Keratinocyte (primary cell): ENCODE measurements around the gene PPFIA1. TPM values are rescaled to one million over a fixed set of nuclear protein-coding genes. Genes with fewer than 3 reads are reported as not detected.

Experiments
- DNase-seq: peaks from one replicate; pipeline ENCODE4 v3.0.0-alpha.2; 2011; ENCODE audit warnings: low read depth, missing footprints, low spot score
- FAIRE-seq: peaks from 2 replicates; lab custom pipeline; 2011; peaks lifted over from hg19 to GRCh38; lab: Jason Lieb, UNC
- H2AFZ ChIP-seq: 2 replicates; pipeline ENCODE4 v1.6.0; 2012; ENCODE audit warnings: low read length, control low read depth, inconsistent platforms; ENCODE audit not compliant: control insufficient read depth
- H3K27ac ChIP-seq: 2 replicates; pipeline ENCODE4 v1.5.1; 2011; ENCODE audit warnings: low read length; ENCODE audit not compliant: control insufficient read depth, insufficient read depth
- H3K27me3 ChIP-seq: 3 replicates; pipeline ENCODE4 v1.6.0; 2011; ENCODE audit warnings: low read length; ENCODE audit not compliant: control insufficient read depth, insufficient read depth; ENCODE audit errors: extremely low read depth
- H3K36me3 ChIP-seq, 2 experiments: 2 replicates in 1 of 2; 3 replicates in 1 of 2; pipeline ENCODE4 v1.5.1; 2011; ENCODE audit warnings: low read length in 2 of 2, mild to moderate bottlenecking in 1 of 2; ENCODE audit not compliant: control insufficient read depth in 2 of 2, insufficient read depth in 2 of 2; ENCODE audit errors: extremely low read depth in 1 of 2
- H3K4me1 ChIP-seq: 3 replicates; pipeline ENCODE4 v1.5.1; 2011; ENCODE audit warnings: low read length; ENCODE audit not compliant: control insufficient read depth, insufficient read depth; ENCODE audit errors: extremely low read depth
- H3K4me2 ChIP-seq: 3 replicates; pipeline ENCODE4 v1.6.0; 2011; ENCODE audit warnings: low read depth, low read length; ENCODE audit not compliant: control insufficient read depth, insufficient read depth; ENCODE audit errors: extremely low read depth
- H3K4me3 ChIP-seq, 3 experiments: fragments of 200-600 bp in 1 of 3; sonication (generic) in 1 of 3; 2 replicates in 2 of 3; 3 replicates in 1 of 3; pipeline ENCODE4 v1.5.1; 2011 to 2016; ENCODE audit warnings: low read length in 3 of 3, mild to moderate bottlenecking in 3 of 3, control low read depth in 2 of 3, inconsistent platforms in 1 of 3, low read depth in 1 of 3, mixed read lengths in 1 of 3, mixed run types in 1 of 3, moderate library complexity in 1 of 3; ENCODE audit not compliant: control insufficient read depth in 2 of 3, insufficient read depth in 2 of 3; ENCODE audit errors: extremely low read depth in 1 of 3
- H3K79me2 ChIP-seq: 2 replicates; pipeline ENCODE4 v1.6.0; 2012; ENCODE audit warnings: low read length; ENCODE audit not compliant: control insufficient read depth, insufficient read depth
- H3K9ac ChIP-seq: 3 replicates; pipeline ENCODE4 v1.6.0; 2011; ENCODE audit warnings: low read length; ENCODE audit not compliant: control insufficient read depth, insufficient read depth; ENCODE audit errors: extremely low read depth
- H3K9me1 ChIP-seq: 3 replicates; pipeline ENCODE4 v1.6.0; 2011; ENCODE audit warnings: low read length; ENCODE audit not compliant: control insufficient read depth, insufficient read depth; ENCODE audit errors: extremely low read depth
- H3K9me3 ChIP-seq: 2 replicates; pipeline ENCODE4 v1.5.1; 2012; ENCODE audit warnings: low read depth, low read length; ENCODE audit not compliant: control insufficient read depth
- H4K20me1 ChIP-seq: 3 replicates; pipeline ENCODE4 v1.6.0; 2011; ENCODE audit warnings: low read length; ENCODE audit not compliant: control insufficient read depth, insufficient read depth; ENCODE audit errors: extremely low read depth
- EZH2 ChIP-seq: IDR thresholded peaks from one replicate; pipeline ENCODE4 v1.6.1; 2012; ENCODE audit warnings: inconsistent platforms, mild to moderate bottlenecking, low read length, moderate library complexity
- dilution Hi-C: fragments of 300-500 bp; cut with MboI; formaldehyde crosslinking; loops from one replicate; pipeline ENCODE4 v1.7.0; 2020; ENCODE audit warnings: low sequenced_read_pairs; ENCODE audit not compliant: extremely low pct_ligation_motif_present
- polyA plus RNA-seq, 5 experiments: library from polyadenylated mRNA; depleted of rRNA in 3 of 5; stranded (reverse) in 3 of 5; stranded (forward) in 1 of 5; unstranded in 1 of 5; fragments of >200 nt; gene quantifications; 1 replicate in 1 of 5; 2 replicates in 3 of 5; 3 replicates in 1 of 5; pipeline versions ENCODE4 v1.2.1 to v1.2.3, GENCODE V29; 2011 to 2012; ENCODE audit warnings: missing spikeins in 2 of 5, low read depth in 1 of 5, low replicate concordance in 1 of 5
- TF ChIP-seq, protein P1 (sequence below), 3 experiments: IDR thresholded peaks in 1 of 3; conservative IDR thresholded peaks in 1 of 3; optimal IDR thresholded peaks in 1 of 3; 2 replicates in 2 of 3; 3 replicates in 1 of 3; pipeline versions ENCODE3 to v1.5.1; 2011; ENCODE audit warnings: low read length in 3 of 3, mild to moderate bottlenecking in 3 of 3, moderate library complexity in 2 of 3, control low read depth in 1 of 3, inconsistent platforms in 1 of 3; ENCODE audit not compliant: insufficient read depth in 2 of 3; ENCODE audit errors: extremely low read depth in 1 of 3

Gene PPFIA1
- polyA plus RNA-seq, 1 donor (not counting 4 experiments of a cell fraction or from before 2014, with no cell fraction given) = 27.6 TPM

GRCh38 chr11:70404244-70404643, 133.8 kb downstream of the PPFIA1 start:
- H3K9me1 ChIP-seq = peaks cover 14% of the 10 kb centered on the region
- TF ChIP-seq EZH2 = no peak
- TF ChIP-seq, protein P1, sequence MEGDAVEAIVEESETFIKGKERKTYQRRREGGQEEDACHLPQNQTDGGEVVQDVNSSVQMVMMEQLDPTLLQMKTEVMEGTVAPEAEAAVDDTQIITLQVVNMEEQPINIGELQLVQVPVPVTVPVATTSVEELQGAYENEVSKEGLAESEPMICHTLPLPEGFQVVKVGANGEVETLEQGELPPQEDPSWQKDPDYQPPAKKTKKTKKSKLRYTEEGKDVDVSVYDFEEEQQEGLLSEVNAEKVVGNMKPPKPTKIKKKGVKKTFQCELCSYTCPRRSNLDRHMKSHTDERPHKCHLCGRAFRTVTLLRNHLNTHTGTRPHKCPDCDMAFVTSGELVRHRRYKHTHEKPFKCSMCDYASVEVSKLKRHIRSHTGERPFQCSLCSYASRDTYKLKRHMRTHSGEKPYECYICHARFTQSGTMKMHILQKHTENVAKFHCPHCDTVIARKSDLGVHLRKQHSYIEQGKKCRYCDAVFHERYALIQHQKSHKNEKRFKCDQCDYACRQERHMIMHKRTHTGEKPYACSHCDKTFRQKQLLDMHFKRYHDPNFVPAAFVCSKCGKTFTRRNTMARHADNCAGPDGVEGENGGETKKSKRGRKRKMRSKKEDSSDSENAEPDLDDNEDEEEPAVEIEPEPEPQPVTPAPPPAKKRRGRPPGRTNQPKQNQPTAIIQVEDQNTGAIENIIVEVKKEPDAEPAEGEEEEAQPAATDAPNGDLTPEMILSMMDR (optimal IDR thresholded peaks at IDR 0.05 in 1 of 3, IDR thresholded peaks at IDR 0.05 in 1 of 3, conservative IDR thresholded peaks at IDR 0.05 in 1 of 3; ENCODE audit: extremely low read depth in 1 of 3, insufficient read depth in 2 of 3, low read length in 3 of 3) = no peak
- no peak for FAIRE-seq
- H3K9ac ChIP-seq = no peak overlapping the region
- no peak overlapping the region for H3K27ac ChIP-seq
- H3K4me2 ChIP-seq = no peak overlapping the region
- no peak overlapping the region for H3K4me3 ChIP-seq
- no peaks in the 10 kb centered on the region for H3K9me3 ChIP-seq
- peaks cover 41 to 44% of the 10 kb centered on the region in 2 experiments for H3K36me3 ChIP-seq
- peaks cover 17% of the 10 kb centered on the region for H3K4me1 ChIP-seq
- dilution Hi-C loops = no loop called here
- no peak overlapping the region for H2AFZ ChIP-seq
- no peaks in the 10 kb centered on the region for H3K27me3 ChIP-seq
- peaks cover 51% of the 10 kb centered on the region for H4K20me1 ChIP-seq
- peaks cover 85% of the 10 kb centered on the region for H3K79me2 ChIP-seq
- no peak for DNase-seq

DNA sequence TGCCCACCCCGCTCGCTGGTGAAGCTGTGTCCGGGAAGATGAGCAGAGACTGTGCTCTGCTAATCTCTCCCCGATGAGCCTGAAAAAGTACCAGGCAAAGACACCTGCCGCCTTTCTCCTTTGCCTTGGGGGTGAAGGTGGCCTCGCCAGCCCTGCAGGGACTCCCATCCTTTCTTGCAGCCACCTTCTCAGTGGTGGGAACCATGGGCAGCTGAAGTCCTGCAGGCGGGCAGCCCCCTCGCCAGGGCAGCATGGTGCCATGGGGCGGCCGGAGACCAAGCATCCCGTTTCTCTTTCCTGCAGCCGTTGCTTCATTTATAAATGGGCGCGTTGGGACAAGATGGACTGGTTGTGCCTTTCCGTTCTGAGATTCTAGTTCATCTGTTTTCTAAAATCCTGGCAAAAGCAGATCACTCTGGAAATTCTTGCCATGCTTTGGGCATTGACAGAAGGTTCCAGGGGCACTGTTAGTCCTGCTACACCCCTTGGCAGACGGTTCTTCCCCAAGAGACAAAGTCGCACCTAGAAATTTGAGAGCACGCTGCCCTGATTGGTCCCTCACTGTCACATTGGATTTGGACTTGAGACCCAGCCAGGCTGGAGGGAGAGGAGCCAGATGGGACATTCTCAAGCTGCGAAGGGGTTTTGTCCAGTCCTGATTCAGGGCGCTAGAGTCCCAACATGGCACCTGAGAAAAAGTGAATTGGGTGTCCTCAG, 135.3 kb downstream of the PPFIA1 start:
- DNase-seq (no peak), FAIRE-seq (no peak)
- Histone ChIP-seq H3K9ac (no peak overlapping the region), H2AFZ (no peak overlapping the region), H3K79me2 (peaks cover 82% of the 10 kb centered on the region), H3K4me1 (peaks cover 7% of the 10 kb centered on the region), H3K4me3 (no peak overlapping the region), H3K9me3 (no peaks in the 10 kb centered on the region), H3K9me1 (peaks cover 4% of the 10 kb centered on the region), H3K36me3 (peaks cover 50 to 53% of the 10 kb centered on the region in 2 experiments), H4K20me1 (peaks cover 44% of the 10 kb centered on the region), H3K4me2 (no peak overlapping the region), H3K27ac (no peak overlapping the region), H3K27me3 (no peaks in the 10 kb centered on the region)
- dilution Hi-C loops = no loop called here
- TF ChIP-seq EZH2 = no peak
- TF ChIP-seq, protein P1 (optimal IDR thresholded peaks at IDR 0.05 in 1 of 3, IDR thresholded peaks at IDR 0.05 in 1 of 3, conservative IDR thresholded peaks at IDR 0.05 in 1 of 3; ENCODE audit: extremely low read depth in 1 of 3, insufficient read depth in 2 of 3, low read length in 3 of 3) = no peak
